NB4 (cell line): ENCODE results near the gene DNAH9.

Source experiments
- MYC ChIP-seq: IDR thresholded peaks from 2 replicates; pipeline ENCODE4 v1.6.1; 2011; ENCODE audit warnings: low read depth, low read length
- POLR2A ChIP-seq: IDR thresholded peaks from 2 replicates; pipeline ENCODE4 v1.6.1; 2011; ENCODE audit warnings: mild to moderate bottlenecking; ENCODE audit not compliant: insufficient read length; ENCODE audit errors: extremely low read depth
- TF ChIP-seq, protein P1 (sequence below): IDR thresholded peaks from 2 replicates; pipeline ENCODE4 v1.6.1; 2011; ENCODE audit warnings: low read depth, low read length
- TF ChIP-seq, protein P2 (sequence below): IDR thresholded peaks from one replicate; pipeline ENCODE4 v1.5.1; 2012; ENCODE audit warnings: low read depth, low read length

GRCh38 chr17:11852231-11852630 is 254.0 kb downstream of the DNAH9 start:
- no peak for TF ChIP-seq POLR2A
- TF ChIP-seq, protein P1, sequence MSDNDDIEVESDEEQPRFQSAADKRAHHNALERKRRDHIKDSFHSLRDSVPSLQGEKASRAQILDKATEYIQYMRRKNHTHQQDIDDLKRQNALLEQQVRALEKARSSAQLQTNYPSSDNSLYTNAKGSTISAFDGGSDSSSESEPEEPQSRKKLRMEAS: no peak
- TF ChIP-seq, protein P2, sequence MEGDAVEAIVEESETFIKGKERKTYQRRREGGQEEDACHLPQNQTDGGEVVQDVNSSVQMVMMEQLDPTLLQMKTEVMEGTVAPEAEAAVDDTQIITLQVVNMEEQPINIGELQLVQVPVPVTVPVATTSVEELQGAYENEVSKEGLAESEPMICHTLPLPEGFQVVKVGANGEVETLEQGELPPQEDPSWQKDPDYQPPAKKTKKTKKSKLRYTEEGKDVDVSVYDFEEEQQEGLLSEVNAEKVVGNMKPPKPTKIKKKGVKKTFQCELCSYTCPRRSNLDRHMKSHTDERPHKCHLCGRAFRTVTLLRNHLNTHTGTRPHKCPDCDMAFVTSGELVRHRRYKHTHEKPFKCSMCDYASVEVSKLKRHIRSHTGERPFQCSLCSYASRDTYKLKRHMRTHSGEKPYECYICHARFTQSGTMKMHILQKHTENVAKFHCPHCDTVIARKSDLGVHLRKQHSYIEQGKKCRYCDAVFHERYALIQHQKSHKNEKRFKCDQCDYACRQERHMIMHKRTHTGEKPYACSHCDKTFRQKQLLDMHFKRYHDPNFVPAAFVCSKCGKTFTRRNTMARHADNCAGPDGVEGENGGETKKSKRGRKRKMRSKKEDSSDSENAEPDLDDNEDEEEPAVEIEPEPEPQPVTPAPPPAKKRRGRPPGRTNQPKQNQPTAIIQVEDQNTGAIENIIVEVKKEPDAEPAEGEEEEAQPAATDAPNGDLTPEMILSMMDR: no peak
- no peak for TF ChIP-seq MYC
